HepG2 (cell line): ENCODE data around the gene MTA1. TPM values are rescaled to one million over a fixed set of nuclear protein-coding genes. Genes with fewer than 3 reads are reported as not detected.
A peak's percentile ranks its signal among the peaks of the same experiment; 100 is the strongest.

ENCODE experiments used
- CREM ChIP-seq, 2 experiments: sonication (generic) in 1 of 2; formaldehyde crosslinking in 1 of 2; IDR thresholded peaks; 2 replicates each; pipeline versions ENCODE4 v1.4.0 to v1.6.1; 2016 to 2020; ENCODE audit warnings: antibody characterized with exemption in 1 of 2, mild to moderate bottlenecking in 1 of 2, missing genetic modification reagents in 1 of 2
- ELF3 ChIP-seq: IDR thresholded peaks from 2 replicates; pipeline ENCODE4 v1.6.1; 2016; ENCODE audit warnings: missing genetic modification reagents, missing compliant biosample characterization
- FOXA3 ChIP-seq: IDR thresholded peaks from 2 replicates; pipeline ENCODE4 v1.6.1; 2016; ENCODE audit warnings: missing genetic modification reagents, missing compliant biosample characterization
- LCORL ChIP-seq, 2 experiments: fragments of 450-650 bp in 1 of 2; sonication (generic) in 1 of 2; formaldehyde crosslinking in 1 of 2; IDR thresholded peaks; 2 replicates each; pipeline versions ENCODE4 v1.5.0 to v1.6.1; 2017 to 2020; ENCODE audit warnings: antibody characterized with exemption in 1 of 2, missing genetic modification reagents in 1 of 2
- NFKB2 ChIP-seq: sonication (generic); formaldehyde crosslinking; IDR thresholded peaks from 2 replicates; pipeline ENCODE4 v1.4.0; 2020; ENCODE audit warnings: missing genetic modification reagents, borderline replicate concordance
- PAX8 ChIP-seq: sonication (generic); formaldehyde crosslinking; IDR thresholded peaks from 2 replicates; pipeline ENCODE4 v1.8.0; 2022; ENCODE audit warnings: mild to moderate bottlenecking, missing genetic modification reagents, borderline replicate concordance
- STAT6 ChIP-seq: sonication (generic); formaldehyde crosslinking; IDR thresholded peaks from 2 replicates; pipeline ENCODE4 v1.4.0; 2020; ENCODE audit warnings: missing genetic modification reagents, mild to moderate bottlenecking, borderline replicate concordance
- THRA ChIP-seq: sonication (generic); formaldehyde crosslinking; IDR thresholded peaks from 2 replicates; pipeline ENCODE4 v1.4.0; 2020; ENCODE audit warnings: missing genetic modification reagents, borderline replicate concordance
- ZNF10 ChIP-seq: sonication (generic); formaldehyde crosslinking; IDR thresholded peaks from 2 replicates; pipeline ENCODE4 v1.4.0; 2020; ENCODE audit warnings: mild to moderate bottlenecking, low read depth, missing genetic modification reagents, borderline replicate concordance
- ZNF296 ChIP-seq: sonication (generic); formaldehyde crosslinking; conservative IDR thresholded peaks from 2 replicates; pipeline ENCODE4 v1.5.0; 2020; ENCODE audit warnings: mild to moderate bottlenecking, missing genetic modification reagents
- ZNF557 ChIP-seq: sonication (generic); formaldehyde crosslinking; IDR thresholded peaks from 2 replicates; pipeline ENCODE4 v1.4.0; 2020; ENCODE audit warnings: missing genetic modification reagents
- ZNF670 ChIP-seq: sonication (generic); formaldehyde crosslinking; IDR thresholded peaks from 2 replicates; pipeline ENCODE4 v1.8.0; 2022; ENCODE audit warnings: mild to moderate bottlenecking, missing genetic modification reagents, borderline replicate concordance
- ZNF83 ChIP-seq: sonication (generic); formaldehyde crosslinking; IDR thresholded peaks from 2 replicates; pipeline ENCODE4 v1.4.0; 2020; ENCODE audit warnings: missing genetic modification reagents, mild to moderate bottlenecking, borderline replicate concordance
- ZNF841 ChIP-seq: sonication (generic); formaldehyde crosslinking; IDR thresholded peaks from 2 replicates; pipeline ENCODE4 v1.8.1; 2023; ENCODE audit warnings: missing genetic modification reagents, borderline replicate concordance
- polyA plus RNA-seq, 8 experiments: library from polyadenylated mRNA; depleted of rRNA in 3 of 8; stranded (reverse) in 7 of 8; unstranded in 1 of 8; fragments of >200 nt; fragmentation: Illumina TruSeq in 4 of 8; extraction: Trizol in 4 of 8; gene quantifications; 2 replicates each; pipeline versions ENCODE4 v1.2.1 to v1.2.3, GENCODE V29; 2011 to 2016; ENCODE audit warnings: low read depth in 4 of 8, missing spikeins in 1 of 8, mixed read lengths in 1 of 8; ENCODE audit not compliant: insufficient read depth in 1 of 8
- total RNA-seq, 5 experiments: library from RNA; depleted of rRNA; stranded (reverse); fragments of >200 nt; fragmentation: Illumina TruSeq; extraction: Trizol; gene quantifications; 2 replicates each; pipeline ENCODE4 v1.2.3, GENCODE V29; 2016; ENCODE audit warnings: low read depth in 1 of 5
- TF ChIP-seq, protein P1 (sequence below): sonication (generic); formaldehyde crosslinking; IDR thresholded peaks from 2 replicates; pipeline ENCODE4 v1.4.0; 2020; ENCODE audit warnings: missing genetic modification reagents
- TF ChIP-seq, protein P2 (sequence below): sonication (generic); formaldehyde crosslinking; IDR thresholded peaks from 2 replicates; pipeline ENCODE4 v1.8.1; 2022; ENCODE audit warnings: low read depth, mild to moderate bottlenecking, missing genetic modification reagents

MTA1 gene
- total and polyA plus RNA-seq, 2 of the 13 experiments (the other 11 are each of a cell fraction or from before 2014, with no cell fraction given): 35.2 to 85.8 TPM

GRCh38 chr14:105480807-105481801, 61.5 kb downstream of the MTA1 start (continued):
- TF ChIP-seq, protein P1, sequence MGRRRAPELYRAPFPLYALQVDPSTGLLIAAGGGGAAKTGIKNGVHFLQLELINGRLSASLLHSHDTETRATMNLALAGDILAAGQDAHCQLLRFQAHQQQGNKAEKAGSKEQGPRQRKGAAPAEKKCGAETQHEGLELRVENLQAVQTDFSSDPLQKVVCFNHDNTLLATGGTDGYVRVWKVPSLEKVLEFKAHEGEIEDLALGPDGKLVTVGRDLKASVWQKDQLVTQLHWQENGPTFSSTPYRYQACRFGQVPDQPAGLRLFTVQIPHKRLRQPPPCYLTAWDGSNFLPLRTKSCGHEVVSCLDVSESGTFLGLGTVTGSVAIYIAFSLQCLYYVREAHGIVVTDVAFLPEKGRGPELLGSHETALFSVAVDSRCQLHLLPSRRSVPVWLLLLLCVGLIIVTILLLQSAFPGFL (CRISPR knock-in tag): no peak
- TF ChIP-seq FOXA3 (CRISPR knock-in tag): peak; percentile 30; the same call in 1 of the 2 replicates
- TF ChIP-seq ZNF10: no peak
- TF ChIP-seq PAX8 (CRISPR knock-in tag): no peak
- TF ChIP-seq THRA (CRISPR knock-in tag): 0 out of 2 replicates have a peak, but pooled peaks have one; percentile 27
- TF ChIP-seq, protein P2, sequence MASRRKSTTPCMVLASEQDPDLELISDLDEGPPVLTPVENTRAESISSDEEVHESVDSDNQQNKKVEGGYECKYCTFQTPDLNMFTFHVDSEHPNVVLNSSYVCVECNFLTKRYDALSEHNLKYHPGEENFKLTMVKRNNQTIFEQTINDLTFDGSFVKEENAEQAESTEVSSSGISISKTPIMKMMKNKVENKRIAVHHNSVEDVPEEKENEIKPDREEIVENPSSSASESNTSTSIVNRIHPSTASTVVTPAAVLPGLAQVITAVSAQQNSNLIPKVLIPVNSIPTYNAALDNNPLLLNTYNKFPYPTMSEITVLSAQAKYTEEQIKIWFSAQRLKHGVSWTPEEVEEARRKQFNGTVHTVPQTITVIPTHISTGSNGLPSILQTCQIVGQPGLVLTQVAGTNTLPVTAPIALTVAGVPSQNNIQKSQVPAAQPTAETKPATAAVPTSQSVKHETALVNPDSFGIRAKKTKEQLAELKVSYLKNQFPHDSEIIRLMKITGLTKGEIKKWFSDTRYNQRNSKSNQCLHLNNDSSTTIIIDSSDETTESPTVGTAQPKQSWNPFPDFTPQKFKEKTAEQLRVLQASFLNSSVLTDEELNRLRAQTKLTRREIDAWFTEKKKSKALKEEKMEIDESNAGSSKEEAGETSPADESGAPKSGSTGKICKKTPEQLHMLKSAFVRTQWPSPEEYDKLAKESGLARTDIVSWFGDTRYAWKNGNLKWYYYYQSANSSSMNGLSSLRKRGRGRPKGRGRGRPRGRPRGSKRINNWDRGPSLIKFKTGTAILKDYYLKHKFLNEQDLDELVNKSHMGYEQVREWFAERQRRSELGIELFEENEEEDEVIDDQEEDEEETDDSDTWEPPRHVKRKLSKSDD (CRISPR knock-in tag): no peak
- no peak for TF ChIP-seq ZNF557 (CRISPR knock-in tag)
- no peak for TF ChIP-seq ZNF296 (CRISPR knock-in tag)
- TF ChIP-seq ZNF83 (CRISPR knock-in tag): no peak
- TF ChIP-seq STAT6: no peak
- TF ChIP-seq ZNF670 (CRISPR knock-in tag): 0 out of 2 replicates have a peak, but pooled peaks have one; percentile 57
- no peak for TF ChIP-seq CREM (IDR thresholded peaks at IDR 0.05)
- TF ChIP-seq CREM (CRISPR knock-in tag; IDR thresholded peaks at IDR 0.05): no peak
- no peak for TF ChIP-seq ELF3 (CRISPR knock-in tag)
- TF ChIP-seq NFKB2 (CRISPR knock-in tag): no peak; the same call in 1 of the 2 replicates
- no peak for TF ChIP-seq ZNF841 (CRISPR knock-in tag)
- TF ChIP-seq LCORL (IDR thresholded peaks at IDR 0.05): no peak
- peak; percentile 74 for TF ChIP-seq LCORL (CRISPR knock-in tag; IDR thresholded peaks at IDR 0.05)
